Measurements from ENCODE around the gene CHSY1.

- TF ChIP-seq, protein P1, sequence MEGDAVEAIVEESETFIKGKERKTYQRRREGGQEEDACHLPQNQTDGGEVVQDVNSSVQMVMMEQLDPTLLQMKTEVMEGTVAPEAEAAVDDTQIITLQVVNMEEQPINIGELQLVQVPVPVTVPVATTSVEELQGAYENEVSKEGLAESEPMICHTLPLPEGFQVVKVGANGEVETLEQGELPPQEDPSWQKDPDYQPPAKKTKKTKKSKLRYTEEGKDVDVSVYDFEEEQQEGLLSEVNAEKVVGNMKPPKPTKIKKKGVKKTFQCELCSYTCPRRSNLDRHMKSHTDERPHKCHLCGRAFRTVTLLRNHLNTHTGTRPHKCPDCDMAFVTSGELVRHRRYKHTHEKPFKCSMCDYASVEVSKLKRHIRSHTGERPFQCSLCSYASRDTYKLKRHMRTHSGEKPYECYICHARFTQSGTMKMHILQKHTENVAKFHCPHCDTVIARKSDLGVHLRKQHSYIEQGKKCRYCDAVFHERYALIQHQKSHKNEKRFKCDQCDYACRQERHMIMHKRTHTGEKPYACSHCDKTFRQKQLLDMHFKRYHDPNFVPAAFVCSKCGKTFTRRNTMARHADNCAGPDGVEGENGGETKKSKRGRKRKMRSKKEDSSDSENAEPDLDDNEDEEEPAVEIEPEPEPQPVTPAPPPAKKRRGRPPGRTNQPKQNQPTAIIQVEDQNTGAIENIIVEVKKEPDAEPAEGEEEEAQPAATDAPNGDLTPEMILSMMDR (IDR thresholded peaks at IDR 0.05), result no peak
- no peak for TF ChIP-seq POLR2AphosphoS5 (IDR thresholded peaks at IDR 0.05)
Measured at GRCh38 chr15:101139986-101140696, 111.7 kb downstream of the CHSY1 start.
